Adipose tissue (tissue), 3 donors: ENCODE results near the gene IL20RA. TPM values are rescaled to one million over a fixed set of nuclear protein-coding genes. Genes with fewer than 3 reads are reported as not detected.
"Not testable (repeated sequence)": the region's sequence is repeated elsewhere in the genome, so short reads cannot be mapped to it uniquely, and the experiment has no call there.

Experiments
- H3K27ac ChIP-seq: one replicate; pipeline ENCODE4 v1.5.1; 2013; ENCODE audit warnings: low read depth, low read length
- WGBS, 3 donors: extraction: QIAGEN DNeasy Blood & Tissue Kit; methylation state at CpG; one replicate each; pipeline ENCODE4 v1.1.7; 2013; 5-methylcytosine and 5-hydroxymethylcytosine counted together
- polyA plus RNA-seq, 3 donors: library from polyadenylated mRNA; stranded (reverse); fragments of 200-250 nt; gene quantifications; one replicate each; pipeline ENCODE4 v1.2.3, GENCODE V29; 2013
- donor health status: healthy with polysubstance abuse.
- donor health status: Bipolar disorder and iron deficiency.
- donor health status: healthy.

The IL20RA gene
- polyA plus RNA-seq, 3 donors, result 1.0 to 3.3 (median 1.5) TPM

DNA sequence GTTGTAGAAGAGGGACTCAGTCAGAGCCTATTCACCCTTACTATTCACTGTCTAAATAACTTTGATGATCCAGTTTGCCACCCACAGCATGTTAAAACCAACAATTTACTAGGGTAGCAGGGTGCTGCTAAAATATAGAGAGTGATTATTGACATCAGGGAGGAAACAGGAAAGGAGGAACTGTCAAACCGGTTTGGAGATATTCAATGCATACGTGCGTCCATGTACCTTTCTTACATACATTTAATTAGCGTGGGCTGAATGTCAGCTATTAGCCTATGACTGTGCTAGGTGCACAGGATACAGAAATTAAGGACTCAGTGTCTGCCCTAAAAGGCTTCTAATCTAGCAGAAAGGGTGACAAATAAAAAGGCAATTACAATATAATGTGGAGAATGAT, 57.2 kb downstream of the IL20RA start:
- 58 to 70% (median 61%) methylated on average over 4 of the region's 4 CpGs for WGBS, 3 donors

GRCh38 chr6:136985502-136985901, 59.3 kb downstream of the IL20RA start:
- WGBS, 3 donors, result 87 to 93% (median 90%) methylated on average over 5 of the region's 5 CpGs
- no peak overlapping the region for H3K27ac ChIP-seq

More for the DNA sequence above, 57.2 kb downstream of the IL20RA start:
- no peak overlapping the region for H3K27ac ChIP-seq

- 95 to 96% (median 96%) methylated on average over 4 of the region's 4 CpGs for WGBS, 3 donors
Observed at GRCh38 chr6:136984578-136984977, 60.2 kb downstream of the IL20RA start.

DNA sequence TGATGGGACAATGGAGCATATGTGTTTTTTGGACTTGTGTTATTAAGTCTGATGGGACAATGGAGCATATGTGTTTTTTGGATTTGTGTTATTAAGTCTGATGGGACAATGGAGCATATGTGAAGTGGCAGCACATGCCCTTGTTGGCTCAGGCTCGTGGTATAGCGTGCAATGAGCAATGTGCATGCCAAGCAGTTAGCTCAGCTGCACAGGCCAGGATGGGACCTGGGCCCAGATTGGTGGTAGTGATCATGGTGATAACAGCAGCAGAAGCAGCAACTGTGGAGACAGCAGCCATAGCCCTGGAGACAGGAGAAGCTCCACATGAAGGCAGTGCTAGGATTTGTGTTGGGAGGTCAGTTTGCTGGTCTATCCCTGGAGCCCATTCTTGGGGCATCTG, 61.1 kb downstream of the IL20RA start:
- H3K27ac ChIP-seq, result no peak overlapping the region
- WGBS, 3 donors, result 58 to 82% (median 75%) methylated on average over 2 of the region's 2 CpGs

More at GRCh38 chr6:136984578-136984977, 60.2 kb downstream of the IL20RA start:
- no peak overlapping the region for H3K27ac ChIP-seq

DNA sequence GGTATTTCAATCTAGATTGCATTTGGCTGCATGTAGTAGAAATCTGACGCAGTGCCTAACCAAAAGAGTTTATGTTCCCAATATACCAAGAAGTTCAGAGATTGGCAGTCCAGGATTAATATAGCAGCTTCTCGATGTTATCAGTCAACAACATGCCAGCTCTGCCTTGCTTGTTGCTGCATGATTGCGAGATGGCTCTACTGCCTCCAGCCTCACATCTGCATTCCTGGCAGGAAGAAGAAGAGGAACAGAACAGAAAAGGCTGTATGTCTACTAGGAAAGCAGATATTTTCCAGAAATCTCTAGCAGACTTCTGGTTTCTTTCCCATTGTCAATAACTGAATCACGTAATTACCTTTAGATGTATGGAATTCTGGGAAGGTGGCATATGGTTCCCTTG, 61.8 kb downstream of the IL20RA start:
- WGBS, 3 donors, result 71 to 80% (median 73%) methylated on average over 4 of the region's 4 CpGs

DNA sequence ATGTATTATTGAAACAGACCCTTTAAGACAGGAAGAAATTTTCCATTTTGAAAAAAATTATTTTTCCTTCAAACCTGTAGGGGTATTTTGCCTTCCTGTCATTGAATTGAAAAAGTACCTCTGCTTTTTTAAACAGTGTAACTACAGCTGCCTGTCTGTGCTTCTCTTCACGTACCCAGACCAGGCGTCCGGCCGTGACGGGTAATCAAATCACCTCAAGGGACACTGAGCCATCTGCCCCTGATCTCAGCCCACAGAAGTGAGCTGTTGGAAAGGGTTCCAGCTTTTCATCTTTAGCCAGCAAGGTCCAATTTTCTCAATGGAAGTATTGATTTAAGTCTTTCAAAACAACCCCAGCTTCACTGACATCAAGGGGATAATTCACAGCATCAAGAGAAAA, 64.7 kb downstream of the IL20RA start:
- no peak overlapping the region for H3K27ac ChIP-seq
- 68 to 70% (median 70%) methylated on average over 5 of the region's 5 CpGs for WGBS, 3 donors

More for the DNA sequence above, 61.8 kb downstream of the IL20RA start:
- no peak overlapping the region for H3K27ac ChIP-seq

DNA sequence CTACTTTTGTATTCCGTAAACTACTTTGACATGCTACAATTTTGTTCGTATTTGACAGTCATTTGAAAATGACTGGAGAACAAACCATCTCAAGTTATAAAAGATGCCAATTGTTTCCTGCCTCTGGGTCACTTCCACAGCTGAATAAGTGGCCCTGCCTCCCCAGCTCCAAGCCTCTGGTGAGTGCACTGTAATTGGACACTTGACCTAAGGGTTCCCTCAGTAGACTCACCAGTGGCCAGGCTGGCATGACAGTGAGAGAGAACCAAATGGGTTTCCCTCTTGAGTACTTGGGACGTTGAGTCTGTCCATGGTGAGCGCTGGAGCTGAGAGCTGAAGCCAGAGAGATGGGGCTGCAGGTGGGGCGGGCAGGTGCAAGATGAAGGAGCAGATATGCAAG, 65.6 kb downstream of the IL20RA start:
- 88 to 92% (median 90%) methylated on average over 5 of the region's 5 CpGs for WGBS, 3 donors
- no peak overlapping the region for H3K27ac ChIP-seq

GRCh38 chr6:136977075-136977474, 67.7 kb downstream of the IL20RA start:
- H3K27ac ChIP-seq, result no peak overlapping the region
- WGBS, 3 donors, result 62 to 72% (median 63%) methylated on average over 5 of the region's 5 CpGs

- H3K27ac ChIP-seq, result no peak overlapping the region
- 88 to 98% (median 93%) methylated on average over 3 of the region's 3 CpGs for WGBS, 3 donors
Observed at GRCh38 chr6:136975089-136975715, 69.6 kb downstream of the IL20RA start.

DNA sequence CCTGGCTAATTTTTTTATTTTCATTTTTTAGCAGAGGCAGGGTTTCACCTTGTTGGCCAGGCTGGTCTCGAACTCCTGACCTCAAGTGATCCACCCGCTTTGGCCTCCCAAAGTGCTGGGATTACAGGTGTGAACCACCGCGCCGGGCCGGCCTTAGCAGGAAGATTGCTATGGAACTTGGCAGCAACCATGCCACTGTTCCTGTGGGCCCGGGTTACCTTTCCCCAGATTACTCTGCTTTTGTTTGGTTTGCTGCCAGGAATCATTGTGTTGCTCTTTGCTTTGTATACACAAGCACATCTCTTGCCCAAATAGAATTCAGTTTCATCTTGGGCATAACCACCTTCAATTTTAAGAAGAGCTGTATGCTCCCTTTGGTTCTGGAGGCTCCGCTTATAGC, 71.0 kb downstream of the IL20RA start:
- WGBS, 3 donors, result 86 to 89% (median 88%) methylated on average over 8 of the region's 8 CpGs
- not testable (repeated sequence) for H3K27ac ChIP-seq

GRCh38 chr6:136971609-136972008, 73.2 kb downstream of the IL20RA start:
- H3K27ac ChIP-seq, result no peak overlapping the region

DNA sequence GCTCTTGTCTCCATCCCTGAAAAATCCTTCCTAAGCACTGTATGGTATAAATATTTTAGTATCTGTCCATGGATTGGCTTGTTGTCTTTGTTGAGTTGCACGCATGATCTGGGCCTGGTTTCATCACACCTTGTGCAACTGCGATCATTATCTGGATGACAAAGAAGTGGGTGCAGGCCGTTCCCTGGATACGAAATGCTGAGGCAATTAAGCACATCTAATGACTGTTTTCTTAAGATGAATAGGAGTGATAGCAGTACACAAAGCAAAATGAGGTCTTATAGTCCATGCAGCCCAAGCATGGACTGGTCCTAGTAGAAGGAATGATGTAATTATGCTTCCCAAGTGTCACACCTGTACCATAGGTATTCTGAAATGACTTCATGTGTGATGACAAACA, 74.8 kb downstream of the IL20RA start:
- H3K27ac ChIP-seq, result no peak overlapping the region
- 89 to 97% (median 91%) methylated on average over 4 of the region's 4 CpGs for WGBS, 3 donors

More at GRCh38 chr6:136971609-136972008, 73.2 kb downstream of the IL20RA start:
- 91 to 96% (median 93%) methylated on average over 6 of the region's 6 CpGs for WGBS, 3 donors

DNA sequence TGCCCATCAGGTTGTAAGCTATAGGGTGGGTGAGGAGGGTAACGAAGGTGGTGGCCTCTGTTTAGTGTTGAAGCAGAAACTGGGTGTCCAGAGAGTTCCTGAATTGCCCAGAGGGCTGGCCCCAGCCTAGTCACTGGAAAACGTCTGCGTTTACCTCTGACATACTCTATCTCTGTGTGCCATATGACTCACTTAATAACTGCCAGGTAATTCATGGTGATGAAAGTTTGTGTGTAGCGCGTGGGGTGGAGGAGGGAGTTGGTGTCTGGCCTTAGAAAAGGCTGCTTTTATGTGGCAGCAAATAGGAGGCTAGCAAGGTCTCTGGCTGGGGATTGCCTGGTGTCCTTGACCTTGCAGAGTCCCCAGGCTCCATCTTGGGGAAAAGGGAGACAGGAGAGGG, 75.3 kb downstream of the IL20RA start:
- WGBS, 3 donors, result 74 to 88% (median 82%) methylated on average over 5 of the region's 5 CpGs
- no peak overlapping the region for H3K27ac ChIP-seq

DNA sequence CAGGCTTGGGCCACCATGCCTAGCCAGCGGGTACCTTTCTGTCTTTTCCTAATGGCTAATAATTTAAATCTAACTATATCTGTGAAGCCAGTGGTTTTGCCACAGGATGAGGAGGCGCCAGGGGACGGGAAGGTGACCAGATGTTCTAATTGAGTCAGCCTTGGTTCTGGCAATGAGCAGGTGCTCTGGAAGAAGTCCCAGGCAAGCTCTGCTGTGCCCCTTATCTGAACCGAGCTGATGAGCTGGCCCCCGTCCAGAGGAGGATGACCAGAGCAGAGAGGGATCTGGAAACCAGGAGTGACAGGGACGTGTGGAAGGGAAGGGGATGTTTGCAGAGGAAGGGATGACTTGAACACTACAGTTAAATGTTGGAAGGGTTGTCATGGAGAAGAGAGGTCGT, 75.9 kb downstream of the IL20RA start:
- no peak overlapping the region for H3K27ac ChIP-seq

GRCh38 chr6:136967876-136968752, 76.7 kb downstream of the IL20RA start:
- no peak overlapping the region for H3K27ac ChIP-seq

More for the DNA sequence above, 75.9 kb downstream of the IL20RA start:
- 46 to 63% (median 53%) methylated on average over 7 of the region's 7 CpGs for WGBS, 3 donors

GRCh38 chr6:136964398-136964797, 80.4 kb downstream of the IL20RA start:
- 83 to 95% (median 89%) methylated on average over 2 of the region's 2 CpGs for WGBS, 3 donors
- no peak overlapping the region for H3K27ac ChIP-seq

More at GRCh38 chr6:136967876-136968752, 76.7 kb downstream of the IL20RA start:
- 51 to 53% (median 53%) methylated on average over 19 of the region's 19 CpGs for WGBS, 3 donors

DNA sequence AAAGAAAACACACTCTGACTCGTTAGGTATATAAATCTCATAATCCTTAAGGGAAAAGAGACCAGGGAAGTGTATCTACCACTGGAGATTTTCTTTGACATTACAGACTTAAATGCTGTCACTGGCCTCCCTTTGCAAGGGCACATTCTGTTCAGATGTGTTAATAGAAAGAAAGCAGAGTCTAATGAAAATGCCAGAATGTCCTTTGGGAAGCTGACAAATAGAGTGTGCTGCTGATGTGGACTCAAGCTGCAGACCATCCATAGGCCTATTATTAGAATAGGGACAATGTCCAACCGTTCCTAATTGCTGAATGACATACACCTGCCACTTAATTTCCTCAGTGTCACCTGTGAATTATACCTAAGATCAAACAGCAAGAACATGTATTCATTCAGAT, 81.5 kb downstream of the IL20RA start:
- WGBS, 3 donors, result 57 to 85% (median 60%) methylated on average over 2 of the region's 2 CpGs

GRCh38 chr6:136962661-136963060, 82.1 kb downstream of the IL20RA start:
- no peak overlapping the region for H3K27ac ChIP-seq
- 31 to 43% (median 38%) methylated on average over 4 of the region's 4 CpGs for WGBS, 3 donors

More for the DNA sequence above, 81.5 kb downstream of the IL20RA start:
- H3K27ac ChIP-seq, result no peak overlapping the region

DNA sequence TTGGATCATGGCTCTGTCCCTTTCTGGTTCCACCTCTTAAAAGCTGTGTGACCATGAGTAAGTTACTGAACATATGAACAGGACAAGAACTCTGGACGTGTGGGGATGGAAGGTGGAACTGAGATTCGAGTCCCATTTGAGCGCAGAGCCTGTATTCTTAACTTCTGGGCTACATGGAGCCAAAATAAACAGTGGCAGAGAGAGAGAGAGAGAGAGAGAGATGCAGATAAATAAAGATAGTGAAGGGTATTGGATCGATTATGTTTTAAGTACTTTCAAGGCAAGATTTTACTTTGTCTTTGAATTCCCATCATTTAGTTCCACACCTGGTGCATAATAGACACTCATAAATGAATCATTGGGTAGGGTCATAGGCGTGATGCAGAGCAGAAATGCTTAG, 82.9 kb downstream of the IL20RA start:
- WGBS, 3 donors, result 52 to 84% (median 84%) methylated on average over 5 of the region's 5 CpGs
- H3K27ac ChIP-seq, result no peak overlapping the region
